Parathyroid adenoma (tissue), 2 donors: ENCODE measurements around the gene ADARB2.

Source experiments
- H2AFZ ChIP-seq: fragments of 300-600 bp; sonication (generic); one replicate; pipeline ENCODE4 v1.7.0; 2017; ENCODE audit warnings: antibody characterized with exemption, mild to moderate bottlenecking
- H3K27ac ChIP-seq: fragments of 300-600 bp; sonication (generic); one replicate; pipeline ENCODE4 v1.7.0; 2017
- H3K27me3 ChIP-seq: fragments of 300-600 bp; sonication (generic); one replicate; pipeline ENCODE4 v1.7.0; 2017; ENCODE audit warnings: low read length; ENCODE audit not compliant: control insufficient read depth, insufficient read depth
- H3K36me3 ChIP-seq: fragments of 300-600 bp; sonication (generic); one replicate; pipeline ENCODE4 v1.7.0; 2017; ENCODE audit warnings: low read length; ENCODE audit not compliant: control insufficient read depth, insufficient read depth
- H3K4me1 ChIP-seq: fragments of 300-600 bp; sonication (generic); one replicate; pipeline ENCODE4 v1.7.0; 2017; ENCODE audit warnings: control low read depth
- H3K4me2 ChIP-seq: fragments of 300-600 bp; sonication (generic); one replicate; pipeline ENCODE4 v1.7.0; 2017; ENCODE audit warnings: low read length
- H3K4me3 ChIP-seq: fragments of 300-600 bp; sonication (generic); one replicate; pipeline ENCODE4 v1.7.0; 2017; ENCODE audit warnings: low read depth, low read length
- H3K79me2 ChIP-seq: fragments of 300-600 bp; sonication (generic); one replicate; pipeline ENCODE4 v1.7.0; 2017; ENCODE audit warnings: control low read depth
- H3K9ac ChIP-seq: fragments of 300-600 bp; sonication (generic); one replicate; pipeline ENCODE4 v1.7.0; 2017; ENCODE audit warnings: mild to moderate bottlenecking
- H3K9me3 ChIP-seq: fragments of 300-600 bp; sonication (generic); one replicate; pipeline ENCODE4 v1.7.0; 2017; ENCODE audit warnings: low read length; ENCODE audit not compliant: control insufficient read depth
- TF ChIP-seq, protein P1 (sequence below): fragments of 300-600 bp; sonication (generic); IDR thresholded peaks from one replicate; pipeline ENCODE4 v1.7.0; 2017; ENCODE audit warnings: antibody characterized with exemption, mild to moderate bottlenecking
- donor health status: primary hyperparathyroidism.

Gene ADARB2

GRCh38 chr10:1762076-1762475 is 24.8 kb upstream of the ADARB2 start:
- no peak overlapping the region for H3K4me2 ChIP-seq
- H3K36me3 ChIP-seq: no peaks in the 10 kb centered on the region

GRCh38 chr10:1754506-1755153 is 17.3 kb upstream of the ADARB2 start:
- H3K9ac ChIP-seq: no peak overlapping the region
- no peaks in the 10 kb centered on the region for H3K27me3 ChIP-seq
- no peaks in the 10 kb centered on the region for H3K36me3 ChIP-seq
- no peak overlapping the region for H3K4me2 ChIP-seq
- H3K4me3 ChIP-seq: no peak overlapping the region
- no peaks in the 10 kb centered on the region for H3K4me1 ChIP-seq
- H3K9me3 ChIP-seq: peaks cover 2% of the 10 kb centered on the region
- TF ChIP-seq, protein P1, sequence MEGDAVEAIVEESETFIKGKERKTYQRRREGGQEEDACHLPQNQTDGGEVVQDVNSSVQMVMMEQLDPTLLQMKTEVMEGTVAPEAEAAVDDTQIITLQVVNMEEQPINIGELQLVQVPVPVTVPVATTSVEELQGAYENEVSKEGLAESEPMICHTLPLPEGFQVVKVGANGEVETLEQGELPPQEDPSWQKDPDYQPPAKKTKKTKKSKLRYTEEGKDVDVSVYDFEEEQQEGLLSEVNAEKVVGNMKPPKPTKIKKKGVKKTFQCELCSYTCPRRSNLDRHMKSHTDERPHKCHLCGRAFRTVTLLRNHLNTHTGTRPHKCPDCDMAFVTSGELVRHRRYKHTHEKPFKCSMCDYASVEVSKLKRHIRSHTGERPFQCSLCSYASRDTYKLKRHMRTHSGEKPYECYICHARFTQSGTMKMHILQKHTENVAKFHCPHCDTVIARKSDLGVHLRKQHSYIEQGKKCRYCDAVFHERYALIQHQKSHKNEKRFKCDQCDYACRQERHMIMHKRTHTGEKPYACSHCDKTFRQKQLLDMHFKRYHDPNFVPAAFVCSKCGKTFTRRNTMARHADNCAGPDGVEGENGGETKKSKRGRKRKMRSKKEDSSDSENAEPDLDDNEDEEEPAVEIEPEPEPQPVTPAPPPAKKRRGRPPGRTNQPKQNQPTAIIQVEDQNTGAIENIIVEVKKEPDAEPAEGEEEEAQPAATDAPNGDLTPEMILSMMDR: no peak
- no peak overlapping the region for H2AFZ ChIP-seq
- no peak overlapping the region for H3K27ac ChIP-seq
- no peaks in the 10 kb centered on the region for H3K79me2 ChIP-seq

More at GRCh38 chr10:1762076-1762475, 24.8 kb upstream of the ADARB2 start:
- Histone ChIP-seq H3K79me2 (no peaks in the 10 kb centered on the region), H3K27ac (no peak overlapping the region), H3K4me3 (no peak overlapping the region), H2AFZ (no peak overlapping the region), H3K4me1 (no peaks in the 10 kb centered on the region), H3K27me3 (no peaks in the 10 kb centered on the region), H3K9ac (no peak overlapping the region), H3K9me3 (no peaks in the 10 kb centered on the region)
- TF ChIP-seq, protein P1: no peak

- Histone ChIP-seq H2AFZ (no peak overlapping the region), H3K4me1 (no peaks in the 10 kb centered on the region), H3K79me2 (no peaks in the 10 kb centered on the region), H3K36me3 (no peaks in the 10 kb centered on the region), H3K9ac (no peak overlapping the region), H3K9me3 (peaks cover 2% of the 10 kb centered on the region), H3K4me2 (no peak overlapping the region), H3K27me3 (no peaks in the 10 kb centered on the region), H3K4me3 (no peak overlapping the region), H3K27ac (no peak overlapping the region)
- TF ChIP-seq, protein P1: no peak
Observed at GRCh38 chr10:1752153-1752552, 14.8 kb upstream of the ADARB2 start.

DNA sequence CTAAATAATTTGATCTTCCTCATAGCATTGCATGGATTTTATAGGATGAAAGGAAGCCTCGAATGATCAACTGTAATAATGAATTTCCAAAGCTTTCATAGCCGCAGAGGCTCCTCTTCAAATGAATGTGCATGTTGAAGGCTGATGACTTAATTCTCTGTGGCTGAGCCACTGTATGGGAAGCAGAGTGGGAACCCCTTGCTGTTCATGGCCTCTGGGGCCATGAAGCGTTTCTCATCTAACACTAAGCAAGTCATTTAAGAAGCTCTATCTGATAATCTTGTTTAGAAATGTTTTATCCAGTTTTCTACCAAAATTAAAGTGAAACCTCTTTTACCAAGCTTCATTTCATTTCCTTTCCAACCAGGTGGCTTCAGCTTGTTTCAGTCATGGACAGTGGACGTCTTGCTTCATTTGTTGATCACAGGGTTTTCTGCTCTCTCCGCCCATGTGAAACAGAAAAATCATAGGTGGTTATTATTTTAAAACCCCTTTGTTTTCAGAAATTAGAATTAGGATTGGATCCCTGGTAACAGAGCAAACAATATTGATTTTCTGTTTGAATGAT is 10.3 kb upstream of the ADARB2 start:
- Histone ChIP-seq H3K27me3 (no peaks in the 10 kb centered on the region), H3K4me2 (no peak overlapping the region), H3K36me3 (no peaks in the 10 kb centered on the region), H2AFZ (no peak overlapping the region), H3K9me3 (peaks cover 2% of the 10 kb centered on the region), H3K4me1 (no peaks in the 10 kb centered on the region), H3K4me3 (no peak overlapping the region), H3K79me2 (no peaks in the 10 kb centered on the region), H3K9ac (no peak overlapping the region), H3K27ac (no peak overlapping the region)
- TF ChIP-seq, protein P1: no peak

DNA sequence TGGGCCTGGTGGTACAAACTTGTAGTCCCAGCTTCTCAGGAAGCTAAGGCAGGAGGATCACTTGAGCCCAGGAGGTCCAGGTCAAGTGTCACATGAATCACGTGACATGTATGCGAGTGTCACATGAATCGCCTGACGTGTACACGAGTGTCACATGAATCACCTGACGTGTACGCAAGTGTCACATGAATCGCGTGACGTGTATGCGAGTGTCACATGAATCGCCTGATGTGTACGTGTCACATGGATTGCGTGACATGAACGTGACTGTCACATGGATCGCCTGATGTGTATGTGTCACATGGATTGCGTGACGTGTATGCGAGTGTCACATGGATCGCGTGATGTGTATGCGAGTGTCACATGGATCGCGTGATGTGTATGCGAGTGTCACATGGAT is 9.5 kb upstream of the ADARB2 start:
- peaks cover 2% of the 10 kb centered on the region for H3K9me3 ChIP-seq
- no peak overlapping the region for H2AFZ ChIP-seq
- TF ChIP-seq, protein P1: no peak
- no peaks in the 10 kb centered on the region for H3K79me2 ChIP-seq
- H3K27ac ChIP-seq: no peak overlapping the region
- H3K4me1 ChIP-seq: peaks cover 5% of the 10 kb centered on the region
- no peak overlapping the region for H3K4me3 ChIP-seq
- no peak overlapping the region for H3K4me2 ChIP-seq
- H3K27me3 ChIP-seq: no peaks in the 10 kb centered on the region
- no peak overlapping the region for H3K9ac ChIP-seq
- no peaks in the 10 kb centered on the region for H3K36me3 ChIP-seq
